Smooth muscle cell (in vitro differentiated cells): ENCODE measurements around the gene CTRL. TPM values are rescaled to one million over a fixed set of nuclear protein-coding genes. Genes with fewer than 3 reads are reported as not detected.

Source experiments
- DNase-seq: peaks from one replicate; lab custom pipeline; 2025; ENCODE audit not compliant: unreplicated experiment; lab: John Stamatoyannopoulos, UW
- H2AFZ ChIP-seq: fragments of 200-600 bp; sonication (generic); 2 replicates; pipeline ENCODE4 v1.6.0; 2016; ENCODE audit warnings: antibody characterized with exemption, low read depth, mild to moderate bottlenecking
- H3F3A ChIP-seq: fragments of 200-600 bp; sonication (generic); 2 replicates; pipeline ENCODE4 v1.6.0; 2017; ENCODE audit warnings: antibody characterized with exemption, low read depth
- H3K27ac ChIP-seq: fragments of 200-600 bp; sonication (generic); 2 replicates; pipeline ENCODE4 v1.5.1; 2016; ENCODE audit warnings: low read depth, mild to moderate bottlenecking
- H3K27me3 ChIP-seq: fragments of 200-600 bp; sonication (generic); 2 replicates; pipeline ENCODE4 v1.6.1; 2016; ENCODE audit warnings: low read depth, mild to moderate bottlenecking
- H3K36me3 ChIP-seq: fragments of 200-600 bp; sonication (generic); 2 replicates; pipeline ENCODE4 v1.5.1; 2016; ENCODE audit warnings: low read depth
- H3K4me1 ChIP-seq: fragments of 200-600 bp; sonication (generic); 2 replicates; pipeline ENCODE4 v1.5.1; 2016; ENCODE audit warnings: low read depth
- H3K4me2 ChIP-seq: fragments of 200-600 bp; sonication (generic); 2 replicates; pipeline ENCODE4 v1.6.0; 2016; ENCODE audit warnings: mild to moderate bottlenecking
- H3K4me3 ChIP-seq: fragments of 200-600 bp; sonication (generic); 2 replicates; pipeline ENCODE4 v1.5.1; 2016; ENCODE audit warnings: mild to moderate bottlenecking
- H3K79me2 ChIP-seq: fragments of 200-600 bp; sonication (generic); 2 replicates; pipeline ENCODE4 v1.6.0; 2016; ENCODE audit warnings: low read depth, mild to moderate bottlenecking
- H3K9ac ChIP-seq: fragments of 200-600 bp; sonication (generic); 2 replicates; pipeline ENCODE4 v1.6.0; 2016; ENCODE audit warnings: low read depth
- H3K9me3 ChIP-seq: fragments of 200-600 bp; sonication (generic); replicated peaks from 2 replicates; pipeline ENCODE4 v1.5.1; 2016; ENCODE audit warnings: low read depth
- H4K20me1 ChIP-seq: fragments of 200-600 bp; sonication (generic); 2 replicates; pipeline ENCODE4 v1.6.0; 2016; ENCODE audit warnings: low read depth
- CTCF ChIP-seq: fragments of 200-600 bp; sonication (generic); IDR thresholded peaks from 2 replicates; pipeline ENCODE4 v1.5.1; 2017; ENCODE audit warnings: borderline replicate concordance, mild to moderate bottlenecking, antibody characterized with exemption; ENCODE audit not compliant: insufficient read depth, poor library complexity, severe bottlenecking
- WGBS: methylation state at CpG from one replicate; pipeline ENCODE4 v1.1.7; 2016; ENCODE audit warnings: low lambda C conversion rate; 5-methylcytosine and 5-hydroxymethylcytosine counted together
- polyA plus RNA-seq: library from polyadenylated mRNA; unstranded; fragments of >200 nt; fragmentation: Nextera tagmentation; extraction: Ambion mirVana; gene quantifications from 2 replicates; pipeline ENCODE4 v1.2.1, GENCODE V29; 2016
- total RNA-seq: library from RNA; depleted of rRNA; stranded (reverse); fragments of >200 nt; gene quantifications from 2 replicates; pipeline ENCODE4 v1.2.3, GENCODE V29; 2014

The CTRL gene
- total and polyA plus RNA-seq, 2 experiments from 2014 or later: 0.90 to 14.8 TPM

- TF ChIP-seq CTCF: no peak
- Histone ChIP-seq H3K9ac (peak within 1 kb of the TSS; percentile 71), H3K4me2 (peak within 1 kb of the TSS; percentile 86), H3K79me2 (no peaks in the 10 kb centered on the region), H3F3A (no peaks in the 10 kb centered on the region), H3K4me1 (peaks cover 12% of the 10 kb centered on the region), H4K20me1 (peaks cover 24% of the 10 kb centered on the region), H3K4me3 (peak within 1 kb of the TSS; percentile 87), H3K27me3 (no peaks in the 10 kb centered on the region), H3K36me3 (no peaks in the 10 kb centered on the region), H3K27ac (peak within 1 kb of the TSS; percentile 69), H3K9me3 (no peaks in the 10 kb centered on the region), H2AFZ (no peak within 1 kb of the TSS)
- DNase-seq: peak; percentile 36
- WGBS: 1% methylated on average over 46 of the region's 54 CpGs
Observed at GRCh38 chr16:67936124-67936879, 4.6 kb upstream of the CTRL start, which contains the start of gene PSMB10. Gene PSMB10, minus strand, starts transcription at chr16:67936850. Its CDS starts 101 bp downstream, at chr16:67936749.

DNA sequence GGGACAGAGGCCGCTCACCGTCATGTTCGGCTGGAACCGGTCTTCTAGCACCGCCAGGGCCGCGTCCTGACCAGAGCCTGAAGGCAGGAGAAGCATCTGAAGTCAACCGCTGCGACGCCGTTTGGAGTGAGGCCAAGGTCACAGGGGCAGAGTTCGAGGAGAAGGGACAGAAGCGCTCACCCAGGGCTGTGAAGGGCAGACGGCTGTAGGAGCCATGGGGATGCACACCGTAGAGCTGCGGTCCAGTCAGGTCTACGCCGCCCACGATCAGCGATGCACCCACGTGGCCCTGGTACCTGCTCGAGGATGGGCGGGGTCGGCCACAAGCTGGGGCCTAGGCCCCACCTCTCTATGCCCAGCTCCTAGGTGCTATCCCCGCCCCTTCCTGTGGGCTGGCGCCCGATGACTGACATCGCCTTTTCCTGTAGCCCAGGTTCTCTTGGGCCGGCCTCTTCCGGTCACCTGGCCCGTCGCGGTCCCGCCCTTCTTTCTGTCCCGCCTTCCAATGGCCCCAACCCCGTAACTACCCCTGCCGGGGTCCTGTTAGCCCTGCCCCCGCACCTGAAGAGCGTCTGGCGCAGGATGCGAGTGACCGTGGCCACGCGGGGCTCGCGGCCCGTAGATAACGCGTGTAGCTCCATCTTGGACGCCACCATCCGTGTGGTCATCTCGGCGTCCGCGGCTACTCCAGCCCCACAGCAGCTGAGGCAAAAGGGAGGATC is 3.9 kb upstream of the CTRL start:
- H3K27ac ChIP-seq: peak overlapping the region; percentile 69
- WGBS: under 1% methylated on average over 55 of the region's 55 CpGs
- no peaks in the 10 kb centered on the region for H3K36me3 ChIP-seq
- no peaks in the 10 kb centered on the region for H3K9me3 ChIP-seq
- peaks cover 12% of the 10 kb centered on the region for H3K4me1 ChIP-seq
- H2AFZ ChIP-seq: no peak overlapping the region
- H3K27me3 ChIP-seq: no peaks in the 10 kb centered on the region
- peak overlapping the region; percentile 71 for H3K9ac ChIP-seq
- peak; percentile 46 for DNase-seq
- peaks cover 17% of the 10 kb centered on the region for H4K20me1 ChIP-seq
- no peaks in the 10 kb centered on the region for H3K79me2 ChIP-seq
- TF ChIP-seq CTCF: no peak
- H3K4me2 ChIP-seq: peak overlapping the region; percentile 86
- no peaks in the 10 kb centered on the region for H3F3A ChIP-seq
- H3K4me3 ChIP-seq: peak overlapping the region; percentile 87

DNA sequence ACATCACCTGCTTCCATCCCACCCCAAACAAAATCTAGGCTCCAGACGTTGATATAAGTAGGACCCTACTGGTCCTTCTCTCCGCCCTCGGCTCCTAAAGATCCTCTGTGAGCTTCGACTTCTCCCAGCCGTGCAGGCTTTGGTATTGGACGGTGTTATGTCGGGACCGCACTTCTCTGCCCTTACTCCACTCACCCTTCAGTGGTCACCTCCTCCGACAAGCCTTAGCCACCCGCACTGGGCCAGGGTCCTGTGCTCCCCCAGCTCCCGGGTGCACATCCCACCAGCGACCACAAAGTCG is 3.4 kb upstream of the CTRL start:
- Histone ChIP-seq H3K27ac (no peak overlapping the region), H3K9me3 (no peaks in the 10 kb centered on the region), H3K4me3 (peak overlapping the region; percentile 87), H3K79me2 (no peaks in the 10 kb centered on the region), H3K9ac (peak overlapping the region; percentile 31), H3K4me2 (peak overlapping the region; percentile 86), H3K4me1 (peaks cover 12% of the 10 kb centered on the region), H4K20me1 (peaks cover 15% of the 10 kb centered on the region), H3K27me3 (no peaks in the 10 kb centered on the region), H2AFZ (no peak overlapping the region), H3K36me3 (no peaks in the 10 kb centered on the region), H3F3A (no peaks in the 10 kb centered on the region)
- DNase-seq: no peak
- TF ChIP-seq CTCF: no peak
- WGBS: 7% methylated on average over 13 of the region's 13 CpGs
